Measurements from ENCODE around the gene ARHGAP6. TPM values are rescaled to one million over a fixed set of nuclear protein-coding genes. Genes with fewer than 3 reads are reported as not detected.

Gene ARHGAP6
- total and polyA plus RNA-seq, 8 donors, result 2.2 to 26.4 (median 8.7) TPM

DNA sequence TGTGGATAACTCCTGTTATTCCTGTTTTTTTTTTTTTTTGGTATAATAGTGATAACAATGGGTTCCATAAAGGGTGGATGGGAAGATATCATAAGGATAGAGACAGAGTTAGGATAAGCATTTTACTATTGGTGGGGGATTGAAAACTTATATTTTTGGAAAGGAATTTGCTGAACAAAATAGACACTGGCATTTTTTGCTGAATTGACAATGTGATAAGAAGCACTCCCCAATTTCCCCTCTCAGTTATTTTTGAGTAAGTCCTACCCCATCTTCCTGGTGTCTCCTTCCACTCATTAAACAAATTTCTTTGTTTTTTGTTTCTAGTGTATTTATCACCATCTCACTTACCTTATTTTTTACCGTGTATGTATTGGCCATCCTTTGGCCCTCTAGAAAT lies 316.7 kb downstream of the ARHGAP6 start:
- Histone ChIP-seq H3K36me3 (no peaks in the 10 kb centered on the region), H3K4me1 (peaks cover 0 to 28% (median 14%) of the 10 kb centered on the region in 4 donors), H3K9me3 (no peaks in the 10 kb centered on the region), H3K27ac (no peak overlapping the region), H3K27me3 (no peaks in the 10 kb centered on the region), H3K4me3 (no peak overlapping the region)
- intact Hi-C loops (cut with DNase I; ENCODE audit: low total_unique reads), result no loop called here
- no peak for DNase-seq
- WGBS, 5 donors, result 60 to 100% (median 89%) methylated on average over 1 of the region's 1 CpG
- no peak for TF ChIP-seq POLR2A (IDR thresholded peaks at IDR 0.05)
- TF ChIP-seq EP300 (IDR thresholded peaks at IDR 0.05), result no peak
- TF ChIP-seq POLR2AphosphoS5 (IDR thresholded peaks at IDR 0.05), result no peak
- TF ChIP-seq, protein P1, sequence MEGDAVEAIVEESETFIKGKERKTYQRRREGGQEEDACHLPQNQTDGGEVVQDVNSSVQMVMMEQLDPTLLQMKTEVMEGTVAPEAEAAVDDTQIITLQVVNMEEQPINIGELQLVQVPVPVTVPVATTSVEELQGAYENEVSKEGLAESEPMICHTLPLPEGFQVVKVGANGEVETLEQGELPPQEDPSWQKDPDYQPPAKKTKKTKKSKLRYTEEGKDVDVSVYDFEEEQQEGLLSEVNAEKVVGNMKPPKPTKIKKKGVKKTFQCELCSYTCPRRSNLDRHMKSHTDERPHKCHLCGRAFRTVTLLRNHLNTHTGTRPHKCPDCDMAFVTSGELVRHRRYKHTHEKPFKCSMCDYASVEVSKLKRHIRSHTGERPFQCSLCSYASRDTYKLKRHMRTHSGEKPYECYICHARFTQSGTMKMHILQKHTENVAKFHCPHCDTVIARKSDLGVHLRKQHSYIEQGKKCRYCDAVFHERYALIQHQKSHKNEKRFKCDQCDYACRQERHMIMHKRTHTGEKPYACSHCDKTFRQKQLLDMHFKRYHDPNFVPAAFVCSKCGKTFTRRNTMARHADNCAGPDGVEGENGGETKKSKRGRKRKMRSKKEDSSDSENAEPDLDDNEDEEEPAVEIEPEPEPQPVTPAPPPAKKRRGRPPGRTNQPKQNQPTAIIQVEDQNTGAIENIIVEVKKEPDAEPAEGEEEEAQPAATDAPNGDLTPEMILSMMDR (IDR thresholded peaks at IDR 0.05), result no peak

DNA sequence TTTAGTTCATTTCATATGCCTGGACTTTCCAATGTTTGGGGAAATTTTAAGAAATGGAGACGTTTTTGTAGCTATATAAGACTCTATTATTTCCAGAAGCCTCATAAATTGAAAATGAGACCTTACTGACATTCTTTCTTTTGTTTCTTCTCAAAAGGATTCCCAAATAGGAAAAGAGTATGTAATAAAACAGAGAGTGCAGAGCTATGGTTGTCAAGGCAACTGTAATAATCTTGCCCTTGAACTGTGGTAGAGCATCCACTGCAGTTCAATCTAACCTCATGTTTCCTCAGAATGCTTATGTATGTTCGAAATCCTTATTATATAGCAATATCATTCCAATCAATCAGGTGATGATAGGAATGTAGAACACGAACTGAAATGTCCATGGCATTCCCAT lies 318.4 kb downstream of the ARHGAP6 start:
- 46 to 75% (median 66%) methylated on average over 3 of the region's 3 CpGs for WGBS, 5 donors
- intact Hi-C loops (cut with DNase I; ENCODE audit: low total_unique reads), result no loop called here
- H3K27me3 ChIP-seq, result no peaks in the 10 kb centered on the region
- TF ChIP-seq POLR2AphosphoS5 (IDR thresholded peaks at IDR 0.05) (no peak), EP300 (IDR thresholded peaks at IDR 0.05) (no peak)
- peaks cover 0 to 18% (median 7%) of the 10 kb centered on the region in 4 donors for H3K4me1 ChIP-seq
- no peaks in the 10 kb centered on the region for H3K36me3 ChIP-seq
- H3K9me3 ChIP-seq, result no peaks in the 10 kb centered on the region
- no peak for DNase-seq
- no peak overlapping the region for H3K4me3 ChIP-seq
- H3K27ac ChIP-seq, result no peak overlapping the region

DNA sequence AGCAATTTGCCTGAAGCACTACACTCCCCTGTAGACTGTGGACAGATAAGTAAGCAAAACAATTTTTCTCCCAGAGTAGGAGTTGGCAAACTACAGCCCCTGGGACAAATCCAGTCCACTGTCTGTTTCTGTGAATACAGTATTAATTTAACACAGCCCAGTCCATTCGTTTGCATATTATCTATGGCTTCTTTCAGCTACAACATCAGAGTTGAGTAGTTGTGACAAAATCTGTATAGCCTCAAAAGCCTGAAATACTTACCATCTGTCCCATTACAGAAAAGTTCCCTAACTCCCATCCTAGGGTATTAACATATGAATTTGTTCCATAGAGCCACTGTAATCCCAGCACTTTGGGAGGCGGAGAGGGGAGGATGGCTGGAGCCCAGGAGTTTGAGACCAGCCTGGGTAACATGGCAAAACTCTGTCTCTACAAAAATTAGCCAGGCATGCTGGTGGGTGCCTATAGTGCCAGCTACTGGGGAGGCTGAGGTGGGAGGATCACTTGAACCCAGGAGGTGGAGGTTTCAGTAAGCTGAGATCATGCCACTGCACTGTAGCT lies 319.5 kb downstream of the ARHGAP6 start:
- Histone ChIP-seq H3K27ac (no peak overlapping the region), H3K9me3 (no peaks in the 10 kb centered on the region), H3K4me1 (peaks cover 0 to 13% (median 4%) of the 10 kb centered on the region in 4 donors), H3K27me3 (no peaks in the 10 kb centered on the region), H3K36me3 (no peaks in the 10 kb centered on the region), H3K4me3 (no peak overlapping the region)
- no peak for TF ChIP-seq POLR2A (IDR thresholded peaks at IDR 0.05)
- no peak for TF ChIP-seq POLR2AphosphoS5 (IDR thresholded peaks at IDR 0.05)
- TF ChIP-seq EP300 (IDR thresholded peaks at IDR 0.05), result no peak
- TF ChIP-seq, protein P1 (IDR thresholded peaks at IDR 0.05), result no peak
- peak in 1 of 2 donors; percentile 30 for DNase-seq
- 41 to 71% (median 65%) methylated on average over 2 of the region's 2 CpGs for WGBS, 5 donors
- intact Hi-C loops (cut with DNase I; ENCODE audit: low total_unique reads), result no loop called here

DNA sequence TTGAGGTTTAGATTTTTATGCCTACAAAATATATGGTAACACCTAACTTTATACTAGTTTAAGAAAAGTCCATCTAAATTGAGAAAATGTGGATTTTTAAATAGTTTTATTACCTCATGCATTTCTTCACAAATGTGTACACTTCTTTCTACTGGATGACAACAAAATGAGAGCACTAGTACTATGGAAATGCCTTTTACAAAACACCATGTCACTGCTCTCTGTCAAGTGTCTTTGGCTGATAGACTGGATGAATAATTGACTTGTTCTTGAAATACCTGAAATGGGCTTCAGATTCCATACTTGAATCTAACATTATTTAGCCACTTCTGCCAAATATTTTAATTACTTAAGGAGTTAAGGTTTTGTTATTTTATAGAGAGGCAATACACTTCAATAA lies 323.0 kb downstream of the ARHGAP6 start:
- Histone ChIP-seq H3K4me3 (no peak overlapping the region), H3K36me3 (no peaks in the 10 kb centered on the region), H3K9me3 (no peaks in the 10 kb centered on the region), H3K27me3 (no peaks in the 10 kb centered on the region), H3K27ac (peak overlapping the region in 1 of 5 donors; percentile 71), H3K4me1 (peaks cover 0 to 13% (median 0%) of the 10 kb centered on the region in 4 donors)
- TF ChIP-seq POLR2A (IDR thresholded peaks at IDR 0.05) (no peak), POLR2AphosphoS5 (IDR thresholded peaks at IDR 0.05) (no peak), EP300 (IDR thresholded peaks at IDR 0.05) (no peak)
- TF ChIP-seq, protein P1 (IDR thresholded peaks at IDR 0.05), result no peak
- no peak for DNase-seq
- intact Hi-C loops (cut with DNase I; ENCODE audit: low total_unique reads), result no loop called here
